Motor neuron (in vitro differentiated cells): ENCODE results near the gene CAMK2D. TPM values are rescaled to one million over a fixed set of nuclear protein-coding genes. Genes with fewer than 3 reads are reported as not detected.

Experiments used
- ATAC-seq, 8 experiments: fragments of 200-7000 bp; cut with Tn5 transposase; replicated peaks in 6 of 8; 2 replicates each; pipeline ENCODE4 v1.8.0; 2021; ENCODE audit warnings: mild to moderate bottlenecking in 8 of 8, moderate library complexity in 8 of 8
- H3K27ac ChIP-seq, 2 donors: fragments of 250-450 bp; sonication (Bioruptor Pico); 2 replicates each; pipeline ENCODE4 v1.9.0; 2021; ENCODE audit warnings: antibody characterized with exemption in 2 of 2, mild to moderate bottlenecking in 2 of 2, moderate library complexity in 1 of 2
- H3K4me1 ChIP-seq, 2 donors: fragments of 250-450 bp; sonication (Bioruptor Pico); replicated peaks in 1 of 2; 2 replicates each; pipeline ENCODE4 v1.6.1; 2021; ENCODE audit warnings: antibody characterized with exemption in 2 of 2, mild to moderate bottlenecking in 2 of 2, moderate library complexity in 1 of 2
- H3K4me3 ChIP-seq, 5 donors: fragments of 250-450 bp; sonication (Bioruptor Pico); 2 replicates each; pipeline ENCODE4 v1.9.0; 2021; ENCODE audit warnings: antibody characterized with exemption in 5 of 5, mild to moderate bottlenecking in 5 of 5, moderate library complexity in 4 of 5
- WGBS, 10 experiments: fragments of 450-650 bp; shearing (Covaris generic); methylation state at CpG; one replicate each; pipeline ENCODE4 v1.0.0; 2022; 5-methylcytosine and 5-hydroxymethylcytosine counted together
- in situ Hi-C, 9 experiments: fragments of 400-800 bp; cut with MboI; loops; one replicate each; pipeline ENCODE4 v1.15.0; 2021; ENCODE audit warnings: low sequenced_read_pairs in 9 of 9, low pct_unique_long_range_greater_than_20kb in 2 of 9; ENCODE audit not compliant: unreplicated experiment in 9 of 9
- total RNA-seq, 8 experiments: library from RNA; unstranded; fragments of 300-600 nt; gene quantifications; 2 replicates each; pipeline versions ENCODE4 v1.2.3 to v1.2.4, GENCODE V29; 2022

CAMK2D gene
- total RNA-seq, 8 experiments from 2014 or later = 14.5 to 77.2 (median 33.5) TPM

DNA sequence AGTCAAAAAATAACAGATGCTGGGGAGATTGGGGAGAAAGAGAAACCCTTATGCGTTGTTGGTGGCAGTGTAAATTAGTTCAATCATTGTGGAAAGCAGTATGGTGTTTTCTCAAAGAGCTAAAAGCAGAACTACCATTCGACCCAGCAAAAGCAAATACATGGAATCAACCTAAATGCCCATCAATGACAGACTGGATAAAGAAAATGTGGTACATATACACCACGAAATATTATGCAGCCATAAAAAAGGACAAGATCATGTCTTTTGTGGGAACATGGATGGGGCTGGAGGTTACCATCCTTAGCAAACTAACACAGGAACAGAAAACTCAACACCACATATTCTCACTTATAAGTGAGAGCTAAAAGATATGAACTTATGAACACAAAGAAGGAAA, 188.9 kb downstream of the CAMK2D start:
- no peak overlapping the region for H3K4me3 ChIP-seq
- H3K27ac ChIP-seq = no peak overlapping the region
- ATAC-seq = no peak
- no peaks in the 10 kb centered on the region for H3K4me1 ChIP-seq
- in situ Hi-C loops = no loop called here
- 81 to 100% (median 92%) methylated on average over 2 to 3 of the region's 3 CpGs; no CpG with 5 or more reads in 1 of the 10 experiments for WGBS, 10 experiments

GRCh38 chr4:113566015-113566795, 195.3 kb downstream of the CAMK2D start:
- no peak for ATAC-seq
- in situ Hi-C loops = no loop called here
- WGBS, 10 experiments = 63 to 100% (median 88%) methylated on average over 1 to 3 of the region's 3 CpGs
- H3K27ac ChIP-seq = no peak overlapping the region
- no peaks in the 10 kb centered on the region for H3K4me1 ChIP-seq
- no peak overlapping the region for H3K4me3 ChIP-seq

DNA sequence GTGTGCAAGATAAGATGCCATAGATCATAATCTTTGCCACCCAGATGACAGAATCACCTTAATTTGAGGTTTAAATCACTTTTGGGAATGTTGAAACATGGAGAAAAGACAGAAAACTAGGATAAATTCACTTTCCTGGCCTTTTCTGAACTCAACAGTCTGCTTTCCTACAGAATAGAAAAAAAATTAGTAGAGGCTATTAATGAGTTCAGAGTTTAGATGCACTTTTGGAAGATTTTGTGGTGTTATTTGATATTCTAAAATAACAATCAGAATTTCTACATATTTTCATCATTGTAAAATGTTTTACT, 195.9 kb downstream of the CAMK2D start:
- in situ Hi-C loops = no loop called here
- Histone ChIP-seq H3K27ac (no peak overlapping the region), H3K4me1 (no peaks in the 10 kb centered on the region), H3K4me3 (no peak overlapping the region)
- ATAC-seq = no peak

GRCh38 chr4:113564493-113564892, 197.0 kb downstream of the CAMK2D start:
- Histone ChIP-seq H3K4me3 (no peak overlapping the region), H3K4me1 (no peaks in the 10 kb centered on the region), H3K27ac (no peak overlapping the region)
- ATAC-seq = no peak
- 91 to 100% (median 93%) methylated on average over 2 to 3 of the region's 3 CpGs; no CpG with 5 or more reads in 1 of the 10 experiments for WGBS, 10 experiments
- in situ Hi-C loops = no loop called here

- ATAC-seq = no peak
- in situ Hi-C loops = no loop called here
- WGBS, 10 experiments = 87 to 100% (median 91%) methylated on average over 1 to 5 of the region's 5 CpGs; no CpG with 5 or more reads in 1 of the 10 experiments
- Histone ChIP-seq H3K4me3 (no peak overlapping the region), H3K4me1 (no peaks in the 10 kb centered on the region), H3K27ac (no peak overlapping the region)
These were observed 197.7 kb downstream of the CAMK2D start for GRCh38 chr4:113563691-113564378.

DNA sequence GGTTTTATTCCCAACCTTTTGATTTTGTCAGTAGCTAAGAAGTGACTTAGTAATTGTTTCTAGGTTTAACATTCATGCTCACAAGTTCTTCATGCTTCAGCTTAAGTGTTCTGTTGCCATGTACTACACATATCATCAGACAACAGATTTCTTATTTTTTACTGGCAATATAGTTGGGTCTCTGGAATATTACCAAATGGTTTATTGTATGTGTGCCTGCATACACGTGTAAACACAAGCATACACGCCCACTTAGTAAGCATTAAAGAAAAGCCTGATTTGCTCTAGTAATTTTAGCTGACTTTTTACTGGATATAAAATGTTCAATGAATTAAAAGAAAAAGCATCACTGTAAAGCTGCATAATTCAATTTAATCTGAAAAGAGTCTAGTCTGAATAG, 199.8 kb downstream of the CAMK2D start:
- H3K4me3 ChIP-seq = no peak overlapping the region
- no peaks in the 10 kb centered on the region for H3K4me1 ChIP-seq
- in situ Hi-C loops = no loop called here
- WGBS, 10 experiments = 40 to 100% (median 84%) methylated on average over 1 to 2 of the region's 2 CpGs
- ATAC-seq = peak in 1 of 8 experiments; percentile 31
- no peak overlapping the region for H3K27ac ChIP-seq

DNA sequence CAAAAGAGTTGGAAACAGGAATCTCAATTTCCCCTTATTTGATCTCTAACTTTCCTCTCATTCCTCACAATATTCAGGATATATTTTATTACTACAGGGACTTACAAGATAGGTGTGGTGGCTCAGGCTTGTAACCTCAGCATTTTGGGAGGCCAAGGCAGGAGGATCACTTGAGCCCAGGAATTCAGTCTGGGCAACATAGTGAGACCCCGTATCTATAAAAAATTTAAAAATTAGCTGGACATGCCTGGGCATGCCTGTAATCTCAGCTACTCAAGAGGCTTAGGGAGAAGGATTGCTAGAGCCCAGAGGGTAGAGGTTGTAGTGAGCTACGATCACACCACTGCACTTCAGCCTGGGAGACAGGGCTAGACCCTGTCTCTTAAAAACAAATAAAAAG, 200.4 kb downstream of the CAMK2D start:
- in situ Hi-C loops = no loop called here
- H3K4me3 ChIP-seq = no peak overlapping the region
- 93 to 100% (median 100%) methylated on average over 1 to 2 of the region's 2 CpGs; no CpG with 5 or more reads in 5 of the 10 experiments for WGBS, 10 experiments
- ATAC-seq = peak in 1 of 8 experiments; percentile 50
- H3K4me1 ChIP-seq = no peaks in the 10 kb centered on the region
- no peak overlapping the region for H3K27ac ChIP-seq

DNA sequence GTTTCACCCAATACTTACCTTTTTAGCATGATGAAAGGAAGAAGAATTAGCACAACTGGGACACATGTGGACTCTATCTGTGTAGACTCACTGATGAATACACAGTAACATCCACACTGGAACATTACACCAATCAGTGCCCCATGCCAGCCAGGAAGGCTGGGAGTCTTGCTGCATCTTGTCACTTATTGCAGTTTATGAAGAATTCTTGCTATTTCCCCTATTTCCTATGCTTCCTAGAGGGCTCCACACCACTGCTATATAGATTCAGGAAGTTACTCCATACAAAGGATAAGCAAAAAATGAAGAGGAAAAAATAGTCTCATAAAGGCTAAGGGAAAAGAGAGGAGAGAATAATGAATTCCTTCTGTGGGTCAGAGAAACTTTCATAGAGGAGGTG, 201.0 kb downstream of the CAMK2D start:
- ATAC-seq = no peak

GRCh38 chr4:113559947-113560346, 201.6 kb downstream of the CAMK2D start:
- WGBS, 10 experiments = 63 to 100% (median 90%) methylated on average over 1 to 5 of the region's 5 CpGs; no CpG with 5 or more reads in 1 of the 10 experiments
- in situ Hi-C loops = no loop called here
- Histone ChIP-seq H3K4me1 (no peaks in the 10 kb centered on the region), H3K27ac (no peak overlapping the region), H3K4me3 (no peak overlapping the region)
- ATAC-seq = no peak

More for the DNA sequence above, 201.0 kb downstream of the CAMK2D start:
- Histone ChIP-seq H3K27ac (no peak overlapping the region), H3K4me1 (no peaks in the 10 kb centered on the region), H3K4me3 (no peak overlapping the region)
- in situ Hi-C loops = no loop called here

GRCh38 chr4:113556382-113557134, 205.0 kb downstream of the CAMK2D start:
- ATAC-seq = no peak
- in situ Hi-C loops = no loop called here

GRCh38 chr4:113555868-113556267, 205.7 kb downstream of the CAMK2D start:
- H3K4me3 ChIP-seq = no peak overlapping the region
- WGBS, 10 experiments = 80 to 93% (median 82%) methylated on average over 2 to 5 of the region's 5 CpGs; no CpG with 5 or more reads in 7 of the 10 experiments
- H3K4me1 ChIP-seq = no peaks in the 10 kb centered on the region
- ATAC-seq = no peak
- H3K27ac ChIP-seq = no peak overlapping the region
- in situ Hi-C loops = no loop called here

More at GRCh38 chr4:113556382-113557134, 205.0 kb downstream of the CAMK2D start:
- Histone ChIP-seq H3K4me1 (no peaks in the 10 kb centered on the region), H3K27ac (no peak overlapping the region), H3K4me3 (no peak overlapping the region)
- 80 to 100% (median 97%) methylated on average over 1 to 4 of the region's 4 CpGs; no CpG with 5 or more reads in 3 of the 10 experiments for WGBS, 10 experiments

DNA sequence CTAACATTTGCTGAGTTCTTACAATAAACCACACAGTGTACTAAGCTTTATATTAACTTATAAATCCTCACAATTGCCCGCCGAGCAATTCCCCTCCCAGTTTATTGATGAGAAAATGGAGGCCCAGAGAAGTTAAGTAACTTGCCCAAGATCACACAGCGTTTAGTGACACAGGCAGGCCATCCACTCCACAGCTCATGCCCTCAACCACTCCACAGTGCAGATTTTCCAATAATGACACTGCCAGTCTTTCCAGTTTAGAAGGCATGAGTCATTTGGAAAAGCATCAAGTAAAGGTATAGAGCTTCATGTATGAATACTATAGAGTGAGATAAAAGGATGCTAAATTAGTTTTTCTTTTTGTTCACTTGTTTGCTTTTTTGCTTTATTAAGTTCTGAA, 208.5 kb downstream of the CAMK2D start:
- in situ Hi-C loops = no loop called here

GRCh38 chr4:113550510-113550909, 211.0 kb downstream of the CAMK2D start:
- in situ Hi-C loops = no loop called here
- WGBS, 10 experiments = 89 to 100% (median 100%) methylated on average over 1 to 2 of the region's 2 CpGs; no CpG with 5 or more reads in 1 of the 10 experiments

More for the DNA sequence above, 208.5 kb downstream of the CAMK2D start:
- no peak overlapping the region for H3K27ac ChIP-seq
- WGBS, 10 experiments = 86 to 100% (median 93%) methylated on average over 1 to 3 of the region's 3 CpGs; no CpG with 5 or more reads in 4 of the 10 experiments
- H3K4me3 ChIP-seq = no peak overlapping the region
- peaks cover 0 to 4% of the 10 kb centered on the region in 2 donors for H3K4me1 ChIP-seq
- ATAC-seq = no peak

More at GRCh38 chr4:113550510-113550909, 211.0 kb downstream of the CAMK2D start:
- Histone ChIP-seq H3K4me3 (no peak overlapping the region), H3K27ac (no peak overlapping the region), H3K4me1 (peaks cover 0 to 8% of the 10 kb centered on the region in 2 donors)
- ATAC-seq = no peak
